Brain microvascular endothelial cell (primary cell): ENCODE measurements around the gene NPLOC4.
A peak's percentile ranks its signal among the peaks of the same experiment; 100 is the strongest.

Source experiments
- DNase-seq: peaks from one replicate; pipeline ENCODE4 v3.0.0-alpha.2; 2020
- H3K27ac ChIP-seq: fragments of 250-450 bp; sonication (Bioruptor Pico); 2 replicates; pipeline ENCODE4 v1.5.1; 2020; ENCODE audit warnings: mild to moderate bottlenecking, moderate library complexity
- H3K27me3 ChIP-seq: fragments of 250-450 bp; sonication (Bioruptor Pico); replicated peaks from 2 replicates; pipeline ENCODE4 v1.5.1; 2020; ENCODE audit warnings: mild to moderate bottlenecking
- H3K36me3 ChIP-seq: fragments of 250-450 bp; sonication (Bioruptor Pico); replicated peaks from 2 replicates; pipeline ENCODE4 v1.5.1; 2020; ENCODE audit warnings: mild to moderate bottlenecking
- H3K4me3 ChIP-seq: 2 replicates; pipeline ENCODE4 v1.5.1; 2011; ENCODE audit warnings: low read depth, mild to moderate bottlenecking, control low read depth, low read length, moderate library complexity
- in situ Hi-C: cut with HindIII; loops from 2 replicates; pipeline ENCODE4 v1.10.0; 2017; ENCODE audit warnings: low sequenced_read_pairs, low pct_ligation_motif_present
- TF ChIP-seq, protein P1 (sequence below): IDR thresholded peaks from 2 replicates; pipeline ENCODE4 v1.5.1; 2011; ENCODE audit warnings: low read depth, mild to moderate bottlenecking, moderate library complexity, low read length, control low read depth, inconsistent platforms; ENCODE audit errors: missing control alignments

NPLOC4 gene

DNA sequence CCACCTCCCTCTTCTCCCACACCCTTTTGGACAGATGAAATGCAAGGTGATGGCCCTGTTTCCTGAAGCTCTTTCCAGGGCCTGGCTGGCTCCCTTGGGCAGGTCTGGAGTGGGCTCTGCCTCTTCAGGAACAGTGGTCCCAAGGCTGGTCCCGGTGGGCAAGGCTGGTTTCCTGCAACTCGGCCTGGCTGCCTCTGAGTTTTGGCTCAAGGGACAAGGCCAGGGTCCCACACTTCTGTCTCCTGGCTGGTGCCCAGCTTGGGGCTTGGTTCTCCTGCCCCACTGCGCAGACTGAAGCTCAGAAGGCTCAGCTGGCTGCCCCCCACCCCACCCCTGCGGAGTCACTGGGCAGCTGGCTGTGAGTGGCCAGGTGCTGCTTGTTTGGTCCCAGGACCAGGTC, 120.5 kb downstream of the NPLOC4 start:
- peaks cover 9% of the 10 kb centered on the region for H3K36me3 ChIP-seq
- H3K4me3 ChIP-seq: peak overlapping the region; percentile 82
- TF ChIP-seq, protein P1, sequence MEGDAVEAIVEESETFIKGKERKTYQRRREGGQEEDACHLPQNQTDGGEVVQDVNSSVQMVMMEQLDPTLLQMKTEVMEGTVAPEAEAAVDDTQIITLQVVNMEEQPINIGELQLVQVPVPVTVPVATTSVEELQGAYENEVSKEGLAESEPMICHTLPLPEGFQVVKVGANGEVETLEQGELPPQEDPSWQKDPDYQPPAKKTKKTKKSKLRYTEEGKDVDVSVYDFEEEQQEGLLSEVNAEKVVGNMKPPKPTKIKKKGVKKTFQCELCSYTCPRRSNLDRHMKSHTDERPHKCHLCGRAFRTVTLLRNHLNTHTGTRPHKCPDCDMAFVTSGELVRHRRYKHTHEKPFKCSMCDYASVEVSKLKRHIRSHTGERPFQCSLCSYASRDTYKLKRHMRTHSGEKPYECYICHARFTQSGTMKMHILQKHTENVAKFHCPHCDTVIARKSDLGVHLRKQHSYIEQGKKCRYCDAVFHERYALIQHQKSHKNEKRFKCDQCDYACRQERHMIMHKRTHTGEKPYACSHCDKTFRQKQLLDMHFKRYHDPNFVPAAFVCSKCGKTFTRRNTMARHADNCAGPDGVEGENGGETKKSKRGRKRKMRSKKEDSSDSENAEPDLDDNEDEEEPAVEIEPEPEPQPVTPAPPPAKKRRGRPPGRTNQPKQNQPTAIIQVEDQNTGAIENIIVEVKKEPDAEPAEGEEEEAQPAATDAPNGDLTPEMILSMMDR: no peak
- in situ Hi-C loops: loop anchor here (10.0 kb wide), 1 partner anchor 112 kb away; no protein-coding TSS in a partner anchor
- no peak overlapping the region for H3K27ac ChIP-seq
- DNase-seq: no peak
- H3K27me3 ChIP-seq: no peaks in the 10 kb centered on the region

DNA sequence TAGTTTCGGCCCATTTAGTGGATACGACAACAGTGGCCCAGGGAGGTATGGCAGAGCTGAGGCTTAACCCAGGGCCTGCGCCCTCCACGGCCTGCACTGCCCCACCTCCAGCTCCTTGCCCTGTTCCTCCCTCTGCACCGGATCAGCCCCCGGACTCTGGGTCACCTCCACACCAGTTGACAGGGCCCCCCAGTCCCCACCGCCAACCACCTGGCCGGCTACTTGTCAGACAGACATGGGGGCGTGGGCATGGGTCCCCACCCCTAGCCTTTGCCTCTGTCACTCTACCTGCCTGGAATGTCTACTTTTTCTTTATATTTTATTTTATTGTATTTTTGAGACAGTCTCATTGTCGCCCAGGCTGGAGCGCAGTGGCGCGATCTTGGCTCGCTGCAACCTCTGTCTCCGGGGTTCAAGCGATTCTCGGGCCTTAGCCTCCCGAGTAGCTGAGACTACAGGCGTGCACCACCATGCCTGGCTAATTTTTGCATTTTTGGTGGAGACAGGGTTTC, 121.3 kb downstream of the NPLOC4 start:
- TF ChIP-seq, protein P1: no peak
- H3K27ac ChIP-seq: peak overlapping the region; percentile 96
- DNase-seq: no peak
- in situ Hi-C loops: loop anchor here (10.0 kb wide), 1 partner anchor 111 kb away; no protein-coding TSS in a partner anchor
- peak overlapping the region; percentile 82 for H3K4me3 ChIP-seq
- H3K27me3 ChIP-seq: no peaks in the 10 kb centered on the region
- peaks cover 17% of the 10 kb centered on the region for H3K36me3 ChIP-seq

DNA sequence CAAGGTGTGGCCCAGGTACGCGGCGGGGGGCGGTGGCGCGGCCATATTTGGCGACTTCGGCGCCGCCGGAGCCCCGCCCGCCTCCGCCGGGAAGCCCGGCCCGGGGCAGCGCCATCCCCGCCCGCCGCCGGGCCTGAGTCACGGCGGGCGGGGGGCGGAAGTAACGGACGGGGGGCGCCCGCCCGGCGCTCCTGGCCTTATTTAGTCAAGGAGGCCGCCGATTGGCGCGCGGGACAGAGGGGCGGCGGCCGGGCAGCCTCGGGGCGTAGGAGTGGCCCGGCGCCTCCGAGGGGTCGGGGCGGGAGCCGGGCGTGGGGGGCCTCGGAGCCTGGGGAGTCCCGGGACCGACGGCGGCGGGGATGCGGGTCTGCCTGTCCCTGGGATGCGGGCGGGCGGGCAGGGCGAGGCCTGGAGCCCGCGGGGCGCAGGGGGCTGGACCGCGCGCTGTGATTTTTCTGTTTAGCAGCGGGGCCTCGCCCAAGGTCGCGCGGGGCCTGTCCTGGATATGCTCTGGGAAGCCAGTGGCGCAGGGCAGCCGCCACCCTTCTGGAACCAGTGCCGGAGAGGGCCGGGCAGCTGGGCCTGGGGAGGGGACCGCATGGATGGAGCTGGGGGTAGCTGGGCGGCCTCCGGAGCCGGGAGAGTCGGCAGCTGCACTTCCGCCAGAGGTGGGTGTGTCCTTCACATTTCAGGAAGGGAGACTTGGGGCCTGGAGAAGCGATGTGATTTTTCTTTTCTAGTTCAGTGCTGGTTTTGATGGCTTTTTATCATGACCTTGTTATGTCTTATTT, 122.0 kb downstream of the NPLOC4 start:
- Histone ChIP-seq H3K36me3 (peaks cover 24% of the 10 kb centered on the region), H3K27me3 (no peaks in the 10 kb centered on the region), H3K4me3 (peak overlapping the region; percentile 82), H3K27ac (peak overlapping the region; percentile 96)
- DNase-seq: peak; percentile 64
- TF ChIP-seq, protein P1: no peak
- in situ Hi-C loops: loop anchor here (10.0 kb wide), 1 partner anchor 110 kb away; no protein-coding TSS in a partner anchor

DNA sequence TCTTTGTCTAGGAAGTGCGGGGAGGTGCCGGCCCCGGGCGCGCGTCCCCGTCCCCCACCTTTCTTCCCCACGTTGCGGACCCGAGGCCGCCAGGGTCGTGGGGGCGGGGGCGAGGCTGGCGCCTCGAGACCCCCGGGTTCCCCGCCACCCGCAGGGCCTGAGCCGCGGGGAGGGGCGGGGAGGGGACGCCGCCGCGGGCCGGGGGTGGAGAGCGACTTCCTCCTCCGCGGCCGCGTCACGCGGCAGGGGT, 122.5 kb downstream of the NPLOC4 start:
- DNase-seq: no peak
- Histone ChIP-seq H3K36me3 (peaks cover 29% of the 10 kb centered on the region), H3K27me3 (no peaks in the 10 kb centered on the region), H3K4me3 (peak overlapping the region; percentile 57), H3K27ac (peak overlapping the region; percentile 96)
- TF ChIP-seq, protein P1: no peak
- in situ Hi-C loops: loop anchor here (10.0 kb wide), 1 partner anchor 110 kb away; no protein-coding TSS in a partner anchor

DNA sequence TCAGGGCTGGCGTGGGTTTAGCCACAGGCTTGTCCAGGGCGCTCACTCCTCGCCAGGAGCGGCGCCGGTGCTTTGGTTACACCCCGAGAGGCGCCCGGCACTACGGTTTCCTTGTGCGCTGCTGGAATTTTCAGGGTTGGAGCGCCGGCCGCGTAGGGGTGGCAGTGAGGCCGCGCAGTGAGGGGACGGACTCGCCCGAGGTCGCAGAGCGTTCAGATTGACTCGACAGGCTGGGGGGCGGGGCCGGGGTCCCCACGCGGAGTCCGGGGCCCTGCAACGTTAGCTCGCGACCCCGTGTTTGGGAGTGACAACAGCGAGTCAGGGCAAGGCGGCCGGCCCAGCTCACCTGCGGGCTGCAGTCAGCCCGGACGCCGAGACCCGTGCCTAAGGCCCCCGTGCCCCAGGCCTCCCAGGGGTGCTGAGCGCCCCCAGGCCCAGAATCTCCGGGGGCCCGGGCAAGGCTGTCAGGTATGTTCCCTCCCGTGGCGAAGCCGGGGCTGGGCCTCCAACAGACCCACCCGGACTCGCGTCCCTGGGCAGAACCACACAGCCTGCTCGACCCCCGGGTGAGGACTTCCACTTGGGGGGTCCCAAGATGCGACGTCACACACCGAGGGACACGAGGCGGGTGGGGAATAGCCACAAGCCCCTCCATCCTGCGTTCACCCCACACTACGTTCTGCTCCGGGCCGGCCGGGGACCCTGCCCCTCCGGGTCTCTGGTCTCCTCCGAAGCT, 123.0 kb downstream of the NPLOC4 start:
- Histone ChIP-seq H3K27me3 (no peaks in the 10 kb centered on the region), H3K36me3 (peaks cover 34% of the 10 kb centered on the region), H3K4me3 (peak overlapping the region; percentile 57), H3K27ac (peak overlapping the region; percentile 96)
- in situ Hi-C loops: loop anchor here (10.0 kb wide), 1 partner anchor 109 kb away; no protein-coding TSS in a partner anchor
- TF ChIP-seq, protein P1: no peak
- peak; percentile 63 for DNase-seq
